OCI-LY7 (cell line): ENCODE data around the gene CCNG1.

Experiments used
- EZH2phosphoT487 ChIP-seq: fragments of 200-600 bp; sonication (generic); IDR thresholded peaks from 2 replicates; pipeline ENCODE4 v1.6.1; 2018; ENCODE audit warnings: low read depth, borderline replicate concordance, mild to moderate bottlenecking, mixed run types, antibody characterized with exemption, low read length, moderate library complexity, mixed read lengths
- TF ChIP-seq, protein P1 (sequence below): fragments of 200-600 bp; sonication (generic); conservative IDR thresholded peaks from 2 replicates; pipeline ENCODE4 v1.5.1; 2014; ENCODE audit warnings: mild to moderate bottlenecking, antibody characterized with exemption, low read length, moderate library complexity, mixed read lengths

- TF ChIP-seq, protein P1, sequence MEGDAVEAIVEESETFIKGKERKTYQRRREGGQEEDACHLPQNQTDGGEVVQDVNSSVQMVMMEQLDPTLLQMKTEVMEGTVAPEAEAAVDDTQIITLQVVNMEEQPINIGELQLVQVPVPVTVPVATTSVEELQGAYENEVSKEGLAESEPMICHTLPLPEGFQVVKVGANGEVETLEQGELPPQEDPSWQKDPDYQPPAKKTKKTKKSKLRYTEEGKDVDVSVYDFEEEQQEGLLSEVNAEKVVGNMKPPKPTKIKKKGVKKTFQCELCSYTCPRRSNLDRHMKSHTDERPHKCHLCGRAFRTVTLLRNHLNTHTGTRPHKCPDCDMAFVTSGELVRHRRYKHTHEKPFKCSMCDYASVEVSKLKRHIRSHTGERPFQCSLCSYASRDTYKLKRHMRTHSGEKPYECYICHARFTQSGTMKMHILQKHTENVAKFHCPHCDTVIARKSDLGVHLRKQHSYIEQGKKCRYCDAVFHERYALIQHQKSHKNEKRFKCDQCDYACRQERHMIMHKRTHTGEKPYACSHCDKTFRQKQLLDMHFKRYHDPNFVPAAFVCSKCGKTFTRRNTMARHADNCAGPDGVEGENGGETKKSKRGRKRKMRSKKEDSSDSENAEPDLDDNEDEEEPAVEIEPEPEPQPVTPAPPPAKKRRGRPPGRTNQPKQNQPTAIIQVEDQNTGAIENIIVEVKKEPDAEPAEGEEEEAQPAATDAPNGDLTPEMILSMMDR: no peak
- TF ChIP-seq EZH2phosphoT487: no peak
Observed at GRCh38 chr5:163424836-163425235, 12.6 kb upstream of the CCNG1 start.
